Body of pancreas (tissue), 4 donors: Measurements from ENCODE around the gene SMYD1. TPM values are rescaled to one million over a fixed set of nuclear protein-coding genes. Genes with fewer than 3 reads are reported as not detected.

Experiments
- ATAC-seq: fragments of 150-250 bp; one replicate; pipeline ENCODE4 v1.9.1; 2016
- DNase-seq, 4 donors: peaks; one replicate each; pipeline ENCODE4 v3.0.0-alpha.2; 2019
- H3K27ac ChIP-seq, 4 donors: fragments of 200-600 bp; sonication (generic); 1 replicate in 3 of 4; 2 replicates in 1 of 4; pipeline versions ENCODE4 v1.5.1 to v1.6.1; 2016 to 2019; ENCODE audit warnings: mild to moderate bottlenecking in 1 of 4, mixed read lengths in 1 of 4, moderate library complexity in 1 of 4
- H3K27me3 ChIP-seq, 2 donors: fragments of 200-600 bp; sonication (generic); one replicate each; pipeline ENCODE4 v1.6.0; 2016; ENCODE audit warnings: mild to moderate bottlenecking in 1 of 2
- H3K36me3 ChIP-seq, 2 donors: fragments of 200-600 bp; sonication (generic); replicated peaks in 1 of 2; 2 replicates each; pipeline ENCODE4 v1.5.1; 2016; ENCODE audit warnings: low read depth in 2 of 2; ENCODE audit not compliant: insufficient read depth in 1 of 2
- H3K4me1 ChIP-seq: fragments of 200-600 bp; sonication (generic); one replicate; pipeline ENCODE4 v1.6.0; 2016
- H3K4me3 ChIP-seq, 2 donors: fragments of 200-600 bp; sonication (generic); 1 replicate in 1 of 2; 2 replicates in 1 of 2; pipeline ENCODE4 v1.5.1; 2016 to 2019
- H3K9me3 ChIP-seq, 3 donors: fragments of 200-600 bp; sonication (generic); 1 replicate in 2 of 3; 2 replicates in 1 of 3; pipeline ENCODE4 v1.5.1; 2016
- CTCF ChIP-seq, 7 experiments: fragments of 450-650 bp in 4 of 7; fragments of 200-600 bp in 3 of 7; sonication (generic) in 3 of 7; IDR thresholded peaks; one replicate each; pipeline ENCODE4 v1.5.1; 2016 to 2019; ENCODE audit warnings: antibody characterized with exemption in 7 of 7
- POLR2A ChIP-seq, 3 donors: fragments of 450-650 bp; IDR thresholded peaks; one replicate each; pipeline ENCODE4 v1.6.1; 2016; ENCODE audit warnings: antibody characterized with exemption in 3 of 3, mild to moderate bottlenecking in 2 of 3
- WGBS, 2 donors: methylation state at CpG; one replicate each; pipeline ENCODE4 v1.1.5; 2017; 5-methylcytosine and 5-hydroxymethylcytosine counted together
- intact Hi-C: fragments of 100-400 bp; cut with DNase I; formaldehyde crosslinking; loops from one replicate; pipeline ENCODE4 v1.15.1; 2023
- total RNA-seq, 2 donors: library from RNA; depleted of rRNA; stranded (reverse); fragments of >200 nt; gene quantifications; one replicate each; pipeline ENCODE4 v1.1.0, GENCODE V29; 2016

The SMYD1 gene
- total RNA-seq, 2 donors from 2014 or later, result not detected

GRCh38 chr2:88054782-88055370 lies 12.7 kb upstream of the SMYD1 start:
- Histone ChIP-seq H3K36me3 (no peaks in the 10 kb centered on the region), H3K27ac (peak overlapping the region; percentile 84 to 97 (median 92)), H3K4me3 (peak overlapping the region; percentile 91 to 96), H3K27me3 (no peaks in the 10 kb centered on the region), H3K9me3 (no peaks in the 10 kb centered on the region), H3K4me1 (peaks cover 41% of the 10 kb centered on the region)
- ATAC-seq (no peak), DNase-seq (peak in 1 of 4 donors; percentile 7)
- intact Hi-C loops, result loop anchor here (5.0 kb wide), 1 partner anchor 107 kb away; no protein-coding TSS in a partner anchor
- no peak for TF ChIP-seq CTCF (IDR thresholded peaks at IDR 0.05)
- TF ChIP-seq POLR2A (IDR thresholded peaks at IDR 0.05), result no peak
- WGBS, 2 donors, result 19 to 28% methylated on average over 25 of the region's 25 CpGs

GRCh38 chr2:88055371-88056128 lies 12.1 kb upstream of the SMYD1 start, which contains the start of gene KRCC1:
KRCC1 (minus strand) TSS chr2:88055783; CDS start chr2:88028563, 27,220 bp downstream.
- Histone ChIP-seq H3K36me3 (no peaks in the 10 kb centered on the region), H3K27me3 (no peaks in the 10 kb centered on the region), H3K4me3 (peak within 1 kb of the TSS; percentile 91 to 96), H3K4me1 (peaks cover 46% of the 10 kb centered on the region), H3K27ac (peak within 1 kb of the TSS; percentile 84 to 97 (median 92)), H3K9me3 (no peaks in the 10 kb centered on the region)
- peak; percentile 98 for ATAC-seq
- DNase-seq, result peak; percentile 95 to 98 (median 97)
- 0% methylated on average over 24 to 73 of the region's 77 CpGs for WGBS, 2 donors
- intact Hi-C loops, result loop anchor here (5.0 kb wide), 1 partner anchor 107 kb away; no protein-coding TSS in a partner anchor
- peak; percentile 89 to 96 (median 94) for TF ChIP-seq POLR2A (IDR thresholded peaks at IDR 0.05)
- peak in 2 of 7 experiments; percentile 16 to 38 for TF ChIP-seq CTCF (IDR thresholded peaks at IDR 0.05)

- H3K4me1 ChIP-seq, result peaks cover 35% of the 10 kb centered on the region
- H3K27ac ChIP-seq, result no peak overlapping the region
- H3K4me3 ChIP-seq, result no peak overlapping the region
- TF ChIP-seq CTCF (IDR thresholded peaks at IDR 0.05) (no peak), POLR2A (IDR thresholded peaks at IDR 0.05) (no peak)
- DNase-seq, result no peak
- H3K9me3 ChIP-seq, result no peaks in the 10 kb centered on the region
- ATAC-seq, result no peak
- H3K36me3 ChIP-seq, result no peaks in the 10 kb centered on the region
- no peaks in the 10 kb centered on the region for H3K27me3 ChIP-seq
- intact Hi-C loops, result loop anchor here (5.0 kb wide), 1 partner anchor 105 kb away; no protein-coding TSS in a partner anchor
- 63 to 64% methylated on average over 4 of the region's 4 CpGs for WGBS, 2 donors
Measured at GRCh38 chr2:88057437-88057844, 10.2 kb upstream of the SMYD1 start.

- Histone ChIP-seq H3K4me3 (no peak overlapping the region), H3K27me3 (no peaks in the 10 kb centered on the region), H3K27ac (no peak overlapping the region), H3K36me3 (no peaks in the 10 kb centered on the region), H3K4me1 (peaks cover 31% of the 10 kb centered on the region), H3K9me3 (no peaks in the 10 kb centered on the region)
- 72 to 82% methylated on average over 5 of the region's 5 CpGs for WGBS, 2 donors
- DNase-seq (no peak), ATAC-seq (no peak)
- intact Hi-C loops, result loop anchor here (5.0 kb wide), 1 partner anchor 104 kb away; no protein-coding TSS in a partner anchor
- TF ChIP-seq POLR2A (IDR thresholded peaks at IDR 0.05), result no peak
- no peak for TF ChIP-seq CTCF (IDR thresholded peaks at IDR 0.05)
Measured at GRCh38 chr2:88058191-88058590, 9.4 kb upstream of the SMYD1 start.
